A673 (cell line): ENCODE results near the gene ACOX3.

Experiments used
- CTCF ChIP-seq: fragments of 300-800, 200-600 bp; sonication (generic); conservative IDR thresholded peaks from 2 replicates; pipeline ENCODE4 v1.5.1; 2017; ENCODE audit warnings: low read depth, mild to moderate bottlenecking, antibody characterized with exemption, low read length, moderate library complexity, mixed read lengths
- EZH2 ChIP-seq: fragments of 200-600 bp; sonication (generic); IDR thresholded peaks from 2 replicates; pipeline ENCODE4 v1.6.1; 2017; ENCODE audit warnings: borderline replicate concordance, low read depth, mild to moderate bottlenecking, mixed read lengths, antibody characterized with exemption, low read length; ENCODE audit not compliant: poor library complexity, severe bottlenecking

DNA sequence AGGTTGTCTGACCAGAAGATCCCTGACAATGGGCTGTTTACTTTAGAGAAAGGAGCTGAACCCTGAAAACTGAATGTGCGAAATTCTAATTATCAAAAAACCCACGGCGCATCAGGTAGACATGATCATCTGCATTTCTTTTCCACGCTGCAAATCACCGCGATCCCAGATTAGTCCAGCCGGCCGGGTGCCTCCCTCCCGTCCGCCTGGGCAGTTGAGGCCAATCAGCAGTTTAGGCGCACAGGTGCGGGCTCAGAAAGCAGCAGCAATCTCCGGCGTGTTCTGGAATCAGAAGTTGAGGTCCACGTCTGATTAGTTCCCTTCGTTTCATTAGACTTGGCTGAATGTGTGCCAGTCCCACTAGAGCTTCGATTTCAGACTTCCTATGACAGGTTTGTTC lies 73.9 kb downstream of the ACOX3 start:
- TF ChIP-seq CTCF (no peak), EZH2 (no peak)
